Measurements from ENCODE around the gene CPSF2. TPM values are rescaled to one million over a fixed set of nuclear protein-coding genes. Genes with fewer than 3 reads are reported as not detected.

Gene CPSF2
- total RNA-seq, 4 donors from 2014 or later = 13.0 to 39.6 (median 32.3) TPM

DNA sequence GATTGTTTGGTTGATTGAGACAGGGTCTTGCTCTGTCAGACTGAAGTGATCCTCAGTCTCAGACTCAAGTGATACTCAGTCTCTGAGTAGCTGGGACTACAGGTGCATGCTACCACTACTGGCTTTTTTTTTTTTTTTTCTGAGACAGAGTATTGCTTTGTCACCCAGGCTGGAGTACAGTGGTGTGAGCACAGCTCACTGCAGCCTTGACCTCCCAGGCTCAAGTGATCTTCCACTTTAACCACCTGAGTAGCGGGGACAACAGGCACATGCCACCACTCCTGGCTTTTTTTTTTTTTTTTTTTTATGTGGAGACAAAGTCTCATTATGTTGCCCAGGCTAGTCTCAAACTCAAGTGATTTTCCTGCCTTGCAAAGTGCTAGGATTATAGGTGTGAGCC lies 31.8 kb downstream of the CPSF2 start:
- 89% methylated on average over 1 of the region's 1 CpG for WGBS
- Histone ChIP-seq H3K36me3 (peaks cover 52% of the 10 kb centered on the region), H3K27me3 (no peaks in the 10 kb centered on the region), H3K4me3 (no peak overlapping the region), H3K27ac (no peak overlapping the region), H3K9me3 (no peaks in the 10 kb centered on the region), H3K4me1 (no peaks in the 10 kb centered on the region)
- TF ChIP-seq, protein P1, sequence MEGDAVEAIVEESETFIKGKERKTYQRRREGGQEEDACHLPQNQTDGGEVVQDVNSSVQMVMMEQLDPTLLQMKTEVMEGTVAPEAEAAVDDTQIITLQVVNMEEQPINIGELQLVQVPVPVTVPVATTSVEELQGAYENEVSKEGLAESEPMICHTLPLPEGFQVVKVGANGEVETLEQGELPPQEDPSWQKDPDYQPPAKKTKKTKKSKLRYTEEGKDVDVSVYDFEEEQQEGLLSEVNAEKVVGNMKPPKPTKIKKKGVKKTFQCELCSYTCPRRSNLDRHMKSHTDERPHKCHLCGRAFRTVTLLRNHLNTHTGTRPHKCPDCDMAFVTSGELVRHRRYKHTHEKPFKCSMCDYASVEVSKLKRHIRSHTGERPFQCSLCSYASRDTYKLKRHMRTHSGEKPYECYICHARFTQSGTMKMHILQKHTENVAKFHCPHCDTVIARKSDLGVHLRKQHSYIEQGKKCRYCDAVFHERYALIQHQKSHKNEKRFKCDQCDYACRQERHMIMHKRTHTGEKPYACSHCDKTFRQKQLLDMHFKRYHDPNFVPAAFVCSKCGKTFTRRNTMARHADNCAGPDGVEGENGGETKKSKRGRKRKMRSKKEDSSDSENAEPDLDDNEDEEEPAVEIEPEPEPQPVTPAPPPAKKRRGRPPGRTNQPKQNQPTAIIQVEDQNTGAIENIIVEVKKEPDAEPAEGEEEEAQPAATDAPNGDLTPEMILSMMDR (IDR thresholded peaks at IDR 0.05) = no peak
- TF ChIP-seq EP300 (IDR thresholded peaks at IDR 0.05) = no peak
- TF ChIP-seq POLR2A (IDR thresholded peaks at IDR 0.05) = no peak
- TF ChIP-seq POLR2AphosphoS5 (IDR thresholded peaks at IDR 0.05) = no peak
- no peak for DNase-seq (ENCODE audit: low spot score in 2 of 2)

DNA sequence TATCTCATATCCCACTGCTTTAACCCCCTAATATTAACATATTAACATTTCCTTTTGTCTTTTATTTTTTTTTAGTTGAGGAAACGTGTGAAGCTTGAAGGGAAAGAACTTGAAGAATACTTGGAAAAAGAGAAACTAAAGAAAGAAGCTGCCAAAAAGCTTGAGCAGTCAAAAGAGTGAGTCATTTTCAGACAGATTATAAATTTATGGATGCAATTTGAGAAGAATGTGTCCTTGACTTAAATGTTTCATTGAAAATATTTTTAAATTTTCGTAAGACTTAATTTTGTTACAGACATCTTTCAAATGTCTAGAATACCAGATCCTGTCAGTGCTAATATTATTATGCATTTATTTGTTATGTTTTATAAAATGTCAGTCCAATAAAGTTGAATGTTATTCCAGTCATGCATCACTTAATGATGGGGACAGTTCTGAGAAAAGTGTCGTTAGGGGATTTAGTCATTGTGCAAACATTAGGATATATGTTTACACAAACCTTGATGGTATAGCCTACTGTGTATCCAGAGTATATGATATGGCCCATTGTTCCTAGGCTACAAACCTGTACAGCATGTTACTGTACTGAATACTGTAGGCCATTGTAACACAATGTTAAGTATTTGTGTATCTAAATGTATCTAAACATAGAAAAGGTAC lies 32.6 kb downstream of the CPSF2 start:
- H3K4me3 ChIP-seq = no peak overlapping the region
- H3K9me3 ChIP-seq = no peaks in the 10 kb centered on the region
- peaks cover 54% of the 10 kb centered on the region for H3K36me3 ChIP-seq
- H3K27ac ChIP-seq = no peak overlapping the region
- no peaks in the 10 kb centered on the region for H3K27me3 ChIP-seq
- no peak for DNase-seq (ENCODE audit: low spot score in 2 of 2)
- H3K4me1 ChIP-seq = no peaks in the 10 kb centered on the region
- 60% methylated on average over 3 of the region's 3 CpGs for WGBS
- TF ChIP-seq POLR2AphosphoS5 (IDR thresholded peaks at IDR 0.05) (no peak), EP300 (IDR thresholded peaks at IDR 0.05) (no peak), POLR2A (IDR thresholded peaks at IDR 0.05) (no peak)
- TF ChIP-seq, protein P1 (IDR thresholded peaks at IDR 0.05) = no peak

DNA sequence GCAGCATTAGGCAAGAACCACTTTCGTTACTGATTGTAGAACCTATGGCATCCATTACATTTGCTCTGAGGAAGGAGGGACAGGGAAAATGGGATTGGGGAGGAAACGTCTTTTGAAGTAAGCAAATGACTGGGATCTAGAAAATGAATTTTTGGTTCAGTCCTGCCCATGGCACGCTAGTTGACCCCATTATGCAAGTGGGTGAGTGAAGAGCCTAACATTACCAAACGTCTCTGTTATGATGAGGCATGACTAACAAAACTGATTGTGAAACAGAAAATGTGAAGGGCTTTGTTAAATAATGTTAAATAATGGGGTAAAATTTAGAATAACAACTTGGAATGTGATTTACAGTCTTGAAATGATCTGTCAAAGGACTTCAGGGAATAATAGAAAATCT lies 38.9 kb downstream of the CPSF2 start:
- no peaks in the 10 kb centered on the region for H3K27me3 ChIP-seq
- no peaks in the 10 kb centered on the region for H3K4me1 ChIP-seq
- H3K36me3 ChIP-seq = peaks cover 89% of the 10 kb centered on the region
- no peaks in the 10 kb centered on the region for H3K9me3 ChIP-seq
- TF ChIP-seq POLR2AphosphoS5 (IDR thresholded peaks at IDR 0.05) = no peak
- TF ChIP-seq, protein P1 (IDR thresholded peaks at IDR 0.05) = no peak
- TF ChIP-seq POLR2A (IDR thresholded peaks at IDR 0.05) = no peak
- TF ChIP-seq EP300 (IDR thresholded peaks at IDR 0.05) = no peak
- peak overlapping the region; percentile 36 for H3K27ac ChIP-seq
- no peak overlapping the region for H3K4me3 ChIP-seq
- WGBS = 28% methylated on average over 4 of the region's 4 CpGs
- no peak for DNase-seq (ENCODE audit: low spot score in 2 of 2)

DNA sequence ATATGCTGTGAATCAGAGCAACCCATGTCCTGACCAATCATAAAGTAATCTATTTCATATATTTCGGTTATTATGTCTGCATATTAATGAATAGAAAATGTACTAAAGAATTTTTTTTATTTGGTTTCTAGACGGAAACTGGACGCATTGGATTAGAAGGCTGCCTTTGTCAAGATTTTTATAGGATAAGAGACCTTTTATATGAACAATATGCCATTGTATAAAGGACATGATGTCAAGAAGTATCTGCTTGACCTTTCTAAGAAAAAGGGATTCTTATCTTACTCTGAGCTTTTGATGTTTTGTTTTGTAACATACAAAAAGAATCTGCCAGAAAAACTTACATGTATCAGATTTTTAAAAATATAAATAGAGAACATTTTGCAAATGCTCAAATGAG lies 39.8 kb downstream of the CPSF2 start:
- H3K27ac ChIP-seq = no peak overlapping the region
- WGBS = 86% methylated on average over 3 of the region's 3 CpGs

DNA sequence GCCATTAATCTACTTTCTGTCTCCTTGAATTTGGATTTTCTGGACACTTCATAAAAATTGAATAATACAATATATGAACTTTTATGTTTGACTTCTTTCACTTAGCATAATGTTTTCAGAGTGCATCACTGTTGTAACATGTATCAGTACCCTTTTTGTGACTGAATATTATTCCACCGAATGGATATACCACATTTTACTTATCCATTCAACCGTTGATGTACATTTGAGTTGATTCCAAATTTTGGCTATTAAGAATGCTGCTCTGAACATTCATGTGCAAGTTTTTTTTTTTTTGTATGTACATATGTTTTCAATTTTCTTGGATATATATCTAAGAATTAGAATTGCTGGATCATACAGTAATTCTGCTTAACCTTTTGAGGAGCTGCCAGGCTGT lies 43.2 kb downstream of the CPSF2 start:
- H3K4me1 ChIP-seq = no peaks in the 10 kb centered on the region
- no peak overlapping the region for H3K4me3 ChIP-seq
- DNase-seq (ENCODE audit: low spot score in 2 of 2) = no peak
- no peak overlapping the region for H3K27ac ChIP-seq
- TF ChIP-seq, protein P1 (IDR thresholded peaks at IDR 0.05) = no peak
- TF ChIP-seq POLR2AphosphoS5 (IDR thresholded peaks at IDR 0.05) = no peak
- no peak for TF ChIP-seq POLR2A (IDR thresholded peaks at IDR 0.05)
- no peak for TF ChIP-seq EP300 (IDR thresholded peaks at IDR 0.05)
- WGBS = 94% methylated on average over 2 of the region's 2 CpGs
- no peaks in the 10 kb centered on the region for H3K27me3 ChIP-seq
- peaks cover 56% of the 10 kb centered on the region for H3K36me3 ChIP-seq
- no peaks in the 10 kb centered on the region for H3K9me3 ChIP-seq

More for the DNA sequence above, 39.8 kb downstream of the CPSF2 start:
- Histone ChIP-seq H3K4me1 (no peaks in the 10 kb centered on the region), H3K4me3 (no peak overlapping the region), H3K36me3 (peaks cover 84% of the 10 kb centered on the region), H3K9me3 (no peaks in the 10 kb centered on the region), H3K27me3 (no peaks in the 10 kb centered on the region)
- DNase-seq (ENCODE audit: low spot score in 2 of 2) = no peak
- TF ChIP-seq POLR2AphosphoS5 (IDR thresholded peaks at IDR 0.05) = no peak
- TF ChIP-seq, protein P1 (IDR thresholded peaks at IDR 0.05) = no peak
- TF ChIP-seq EP300 (IDR thresholded peaks at IDR 0.05) = no peak
- TF ChIP-seq POLR2A (IDR thresholded peaks at IDR 0.05) = no peak
